Dermis microvascular lymphatic vessel endothelial cell (primary cell): ENCODE results near the gene SPATS2L. TPM values are rescaled to one million over a fixed set of nuclear protein-coding genes. Genes with fewer than 3 reads are reported as not detected.

ENCODE experiments used
- DNase-seq, 2 donors: peaks; one replicate each; pipeline versions ENCODE4 v3.0.0 to v3.0.0-alpha.2; 2010; ENCODE audit warnings: low read depth in 2 of 2
- total RNA-seq: library from RNA; depleted of rRNA; stranded (reverse); fragments of >200 nt; gene quantifications from 2 replicates; pipeline ENCODE4 v1.2.1, GENCODE V29; 2014

The SPATS2L gene
- total RNA-seq, 1 donor from 2014 or later = 9.4 TPM

DNA sequence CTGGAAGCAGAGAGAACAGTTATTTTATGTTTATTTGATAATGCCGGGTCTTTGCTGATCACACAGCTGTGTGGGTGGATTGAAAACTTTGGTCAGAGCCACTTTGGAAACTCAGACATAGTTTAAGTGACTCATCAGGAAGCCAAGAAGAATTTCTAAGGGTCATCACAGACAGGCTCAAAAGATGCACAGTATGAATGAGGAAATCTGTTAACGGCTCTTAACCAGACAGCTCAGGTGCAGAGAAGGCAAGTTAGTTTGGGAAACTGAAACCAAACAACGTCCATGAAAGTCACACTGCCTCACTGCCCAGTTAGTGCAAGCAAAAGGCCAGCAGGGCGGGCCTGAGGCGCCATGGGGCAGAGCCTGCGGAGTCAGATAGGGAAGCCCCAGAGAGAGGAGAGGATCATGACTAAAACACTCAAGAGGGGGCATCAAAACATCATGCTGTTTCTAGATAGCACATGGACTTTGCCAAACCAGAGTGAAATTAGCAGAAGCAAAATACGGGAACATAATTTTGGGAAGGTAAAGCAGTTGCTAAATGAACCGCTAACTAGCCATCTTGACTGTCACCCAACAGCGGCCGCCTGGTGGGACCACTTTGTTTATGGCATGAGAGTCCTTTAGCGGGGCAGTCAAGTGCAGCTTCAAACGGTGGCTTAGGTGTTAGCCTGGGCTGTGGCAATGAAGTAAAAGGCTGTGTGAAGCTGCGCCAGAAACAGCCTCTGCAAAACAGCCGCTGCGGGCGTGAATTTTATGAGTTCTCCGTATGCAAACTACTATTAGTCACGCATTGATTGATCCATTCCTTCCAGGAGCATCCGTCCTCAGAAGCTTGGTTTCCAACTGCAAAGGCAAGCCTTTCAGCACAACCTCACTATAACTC is 102.2 kb downstream of the SPATS2L start:
- peak in 1 of 2 donors; percentile 57 for DNase-seq

DNA sequence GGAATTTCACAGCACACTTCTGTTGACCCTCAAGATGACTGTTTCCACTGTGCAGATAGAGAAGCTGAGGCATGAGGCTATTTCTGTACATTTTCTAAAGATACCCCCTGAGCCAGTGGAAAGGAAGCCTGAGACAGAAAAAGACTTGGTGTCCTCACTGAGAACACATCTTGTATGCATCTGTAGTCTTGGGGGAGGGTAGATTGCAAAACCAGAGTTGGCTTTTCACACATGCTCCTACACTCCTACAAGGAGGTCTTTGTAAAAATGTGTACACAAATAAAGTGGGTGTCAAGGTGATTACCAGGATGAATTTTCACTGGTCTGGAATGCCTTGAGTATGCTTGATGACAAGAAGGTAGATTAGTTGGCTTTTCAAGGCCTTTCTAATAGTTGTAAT is 105.3 kb downstream of the SPATS2L start:
- DNase-seq = no peak

DNA sequence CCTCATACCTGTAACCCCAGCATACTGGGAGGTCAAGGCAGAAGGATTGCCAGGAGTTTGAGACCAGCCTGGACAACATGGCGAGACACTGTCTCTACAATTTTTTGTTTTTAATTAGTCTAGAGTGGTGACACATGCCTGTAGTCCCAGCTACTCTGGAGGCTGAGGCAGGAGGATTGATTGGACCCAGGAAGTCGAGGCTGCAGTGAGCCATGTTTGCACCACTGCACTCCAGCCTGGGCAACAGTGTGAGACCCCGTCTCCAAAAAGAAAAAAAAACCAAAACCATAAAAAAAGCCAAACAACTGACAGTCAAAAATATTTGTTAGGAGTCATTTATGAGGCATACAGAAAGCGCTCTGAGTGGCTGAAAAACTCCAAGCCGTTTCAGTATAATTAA is 107.9 kb downstream of the SPATS2L start:
- DNase-seq = no peak

DNA sequence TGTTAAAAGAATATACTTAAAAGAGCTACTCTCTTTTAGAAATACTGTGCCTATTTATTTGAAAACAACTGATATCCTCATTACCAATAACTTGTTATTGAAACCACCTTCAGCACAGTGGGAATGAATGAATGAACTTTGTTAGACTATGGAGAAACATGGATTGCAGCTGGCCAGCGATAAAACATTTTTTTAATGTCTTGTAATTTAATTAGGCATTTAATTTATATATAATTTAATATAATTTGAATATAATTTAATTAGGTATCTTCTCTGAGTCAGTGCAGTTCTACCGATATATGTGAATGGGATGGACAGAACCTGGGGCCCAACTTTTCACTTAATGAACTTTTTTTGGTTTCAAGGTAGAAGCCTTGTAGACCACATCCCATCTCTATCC is 109.0 kb downstream of the SPATS2L start:
- no peak for DNase-seq

DNA sequence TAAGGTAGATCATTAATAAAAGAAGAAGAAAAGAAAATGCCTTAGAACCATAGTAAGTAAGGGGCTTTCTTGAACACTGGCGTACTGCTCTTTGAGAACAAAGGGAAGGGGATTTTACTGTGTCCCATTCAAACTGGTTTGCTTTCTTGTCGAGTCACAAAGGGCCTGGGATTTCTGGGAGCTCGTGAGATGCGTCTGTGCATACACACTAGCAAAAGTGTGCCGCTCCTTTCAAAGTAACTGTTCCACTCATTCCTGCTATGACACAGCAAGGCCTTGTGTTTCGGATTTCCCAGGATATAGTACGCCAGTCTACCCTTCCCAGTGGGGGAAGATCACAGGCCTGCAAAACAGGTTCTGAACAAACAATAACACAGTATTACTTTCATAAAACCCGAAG is 110.4 kb downstream of the SPATS2L start:
- no peak for DNase-seq

DNA sequence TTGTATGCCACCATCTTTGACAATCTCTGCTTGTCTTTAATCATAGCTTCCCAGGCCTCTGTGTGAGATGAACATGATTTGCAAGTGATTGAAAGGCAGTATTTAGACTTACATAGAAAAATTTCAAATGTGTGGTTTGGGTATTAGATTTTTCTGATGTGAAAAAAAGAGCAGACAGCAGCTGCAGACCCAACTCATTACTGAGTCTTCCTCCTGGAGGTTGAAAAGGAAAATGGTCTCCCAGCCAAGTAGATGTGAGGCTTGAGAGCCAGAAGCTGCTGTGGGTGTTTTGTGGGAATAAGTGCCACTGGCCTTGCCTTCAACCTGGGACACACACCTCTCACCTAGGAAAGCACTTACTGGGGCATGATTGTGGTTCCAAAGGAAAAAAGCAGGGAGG is 110.9 kb downstream of the SPATS2L start:
- no peak for DNase-seq

DNA sequence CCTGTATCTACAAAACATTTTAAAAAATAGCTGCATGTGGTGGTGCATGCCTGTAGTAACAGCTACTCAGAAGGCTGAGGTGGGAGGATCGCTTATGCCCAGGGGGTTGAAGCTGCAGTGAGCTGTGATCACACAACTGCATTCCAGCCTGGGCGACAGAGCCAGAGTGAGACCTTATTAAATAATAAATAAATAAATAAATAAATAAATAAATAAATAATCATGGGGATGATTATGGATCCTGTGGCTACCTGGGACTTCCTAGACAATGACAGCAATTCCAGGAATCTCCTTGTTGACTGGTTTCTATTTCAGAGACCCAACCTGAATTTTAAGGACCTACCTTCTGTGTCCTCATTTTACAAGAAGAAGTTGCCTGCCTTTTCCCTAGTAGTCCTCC is 111.9 kb downstream of the SPATS2L start:
- DNase-seq = no peak

DNA sequence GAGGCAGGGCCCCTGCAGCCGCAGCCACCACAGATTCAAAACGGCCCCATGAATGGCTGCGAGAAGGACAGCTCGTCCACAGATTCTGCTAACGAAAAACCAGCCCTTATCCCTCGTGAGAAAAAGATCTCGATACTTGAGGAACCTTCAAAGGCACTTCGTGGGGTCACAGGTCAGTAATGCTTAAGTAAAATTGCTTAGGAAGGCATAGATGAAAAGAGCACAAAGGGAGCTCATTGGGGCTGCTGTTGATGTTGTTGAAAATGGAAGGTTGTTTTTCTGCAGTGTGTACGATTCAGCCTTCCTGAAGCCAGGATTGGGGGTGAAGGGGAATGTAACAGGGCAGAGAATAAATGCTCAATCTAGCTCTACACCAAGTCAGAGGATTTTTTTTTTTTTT is 112.8 kb downstream of the SPATS2L start:
- DNase-seq = no peak

DNA sequence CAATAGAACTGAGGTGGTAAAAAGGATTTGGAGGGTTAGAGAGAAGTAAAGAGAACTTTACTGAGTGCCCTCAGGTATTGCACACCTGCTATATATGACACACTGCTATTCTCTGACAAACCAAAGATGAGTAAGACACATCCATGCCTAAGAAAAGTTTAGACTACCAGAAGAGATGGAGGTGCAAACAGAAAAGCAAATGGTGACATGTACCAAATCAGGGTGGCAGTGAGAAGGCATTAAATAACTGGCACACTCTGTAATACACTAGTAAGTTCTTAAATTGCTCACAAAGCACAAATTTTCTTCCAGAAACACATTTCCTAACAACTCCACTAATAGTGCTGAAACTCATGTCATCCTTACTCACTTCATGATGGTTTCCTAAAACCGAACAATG is 114.8 kb downstream of the SPATS2L start:
- no peak for DNase-seq

DNA sequence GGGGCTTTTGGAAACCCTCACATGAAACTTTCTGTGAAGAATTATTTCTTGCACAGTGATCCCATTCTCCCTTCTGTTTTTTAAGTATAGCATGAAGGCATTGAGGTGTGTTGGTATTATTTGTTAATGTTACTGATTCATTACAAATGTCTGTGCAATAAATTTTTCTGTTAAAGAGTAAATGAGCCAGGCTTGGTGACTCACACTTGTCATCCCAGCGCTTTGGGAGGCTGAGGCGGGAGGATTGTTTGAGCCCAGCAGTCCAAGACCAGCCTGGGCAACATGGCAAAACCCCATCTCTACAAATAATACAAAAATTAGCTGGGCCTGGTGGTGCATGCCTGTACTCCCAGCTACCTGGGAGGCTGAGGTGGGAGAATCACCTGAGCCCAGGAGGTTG is 115.6 kb downstream of the SPATS2L start:
- no peak for DNase-seq

DNA sequence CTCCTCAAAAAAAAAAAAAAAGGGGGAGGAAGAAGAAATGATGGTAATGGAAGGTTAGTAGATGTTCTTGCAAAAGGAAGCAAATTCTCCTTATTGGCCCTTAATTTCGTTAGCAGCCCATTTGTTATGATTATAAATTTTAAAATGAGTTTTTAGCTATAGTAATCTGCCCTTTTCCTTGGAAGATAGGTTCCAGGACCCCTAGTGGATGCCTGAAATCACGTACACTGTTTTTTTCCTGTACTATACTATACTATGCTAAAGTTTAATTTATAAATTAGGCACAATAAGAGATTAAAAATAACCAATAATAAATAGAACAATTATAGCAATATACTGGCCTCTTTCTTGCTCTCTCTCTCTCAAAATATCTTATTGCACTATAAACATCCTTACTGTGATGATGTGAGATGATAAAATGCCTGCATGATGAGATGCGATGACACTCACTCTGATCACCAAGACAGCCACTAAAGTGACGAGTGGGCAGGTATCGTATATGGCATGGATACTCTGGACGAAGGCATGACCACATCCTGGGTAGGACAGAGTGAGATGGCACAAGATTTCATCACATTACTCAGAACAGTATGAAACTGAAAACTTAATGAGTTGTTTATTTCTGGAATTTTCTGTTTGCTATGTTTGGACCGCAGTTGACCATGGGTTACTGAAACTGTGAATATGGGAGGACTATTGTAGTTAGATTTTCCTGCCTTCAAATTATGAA is 116.2 kb downstream of the SPATS2L start:
- DNase-seq = no peak

DNA sequence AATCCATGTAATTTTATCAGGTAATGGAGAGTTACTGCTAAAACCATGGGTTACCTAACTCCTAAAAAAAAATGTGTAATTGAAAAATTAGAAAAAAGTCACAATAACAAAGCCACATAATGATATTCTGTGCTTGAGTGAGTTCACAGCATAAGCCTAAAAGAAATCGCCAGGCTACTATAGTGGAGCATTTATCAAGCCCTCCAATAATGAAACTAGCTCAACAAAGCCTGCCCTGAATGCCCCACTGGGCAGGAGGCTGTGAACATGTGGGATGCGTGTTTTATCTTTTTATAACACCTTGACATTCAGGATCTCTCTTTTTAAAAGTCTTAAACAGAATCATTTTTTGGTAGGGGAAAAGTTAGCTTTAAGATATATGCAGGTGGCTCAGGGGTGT is 117.0 kb downstream of the SPATS2L start:
- DNase-seq = no peak

DNA sequence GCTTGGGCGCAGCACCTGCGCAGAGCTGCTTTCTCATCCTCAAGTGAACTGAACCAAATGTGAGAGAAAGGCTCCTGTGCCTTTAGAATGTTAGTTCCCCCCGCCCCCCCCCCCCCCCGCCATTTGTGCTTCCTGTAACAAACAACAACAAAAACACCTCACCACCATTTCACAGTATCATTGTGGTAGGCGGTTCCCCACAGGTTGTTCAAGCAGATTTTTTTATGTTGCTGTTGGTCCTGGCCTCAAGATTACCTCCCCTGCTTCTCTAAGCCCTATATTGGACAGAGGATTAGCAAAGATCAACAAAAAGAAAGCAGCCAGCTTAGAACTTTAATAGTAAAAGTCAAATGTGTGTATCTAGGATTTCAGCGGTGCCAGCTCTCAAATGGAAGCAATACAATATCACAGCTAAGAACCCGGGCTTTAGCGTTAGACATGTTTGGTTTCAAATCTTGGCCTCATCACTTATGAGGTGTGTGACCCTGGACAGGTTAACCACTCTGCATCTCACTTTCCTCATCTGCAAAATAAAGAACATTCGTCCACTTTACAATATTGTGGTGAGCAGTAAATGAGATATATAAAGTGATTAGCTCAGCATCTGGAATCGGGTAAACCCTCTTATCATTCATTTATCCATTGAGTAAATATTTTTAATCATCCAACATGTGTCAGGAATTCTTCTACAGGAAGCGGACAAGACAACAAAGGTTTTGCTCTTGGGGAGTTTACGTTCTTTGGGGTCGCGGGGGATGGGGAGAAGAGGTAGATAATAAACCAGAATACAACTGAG is 118.7 kb downstream of the SPATS2L start:
- DNase-seq = no peak

DNA sequence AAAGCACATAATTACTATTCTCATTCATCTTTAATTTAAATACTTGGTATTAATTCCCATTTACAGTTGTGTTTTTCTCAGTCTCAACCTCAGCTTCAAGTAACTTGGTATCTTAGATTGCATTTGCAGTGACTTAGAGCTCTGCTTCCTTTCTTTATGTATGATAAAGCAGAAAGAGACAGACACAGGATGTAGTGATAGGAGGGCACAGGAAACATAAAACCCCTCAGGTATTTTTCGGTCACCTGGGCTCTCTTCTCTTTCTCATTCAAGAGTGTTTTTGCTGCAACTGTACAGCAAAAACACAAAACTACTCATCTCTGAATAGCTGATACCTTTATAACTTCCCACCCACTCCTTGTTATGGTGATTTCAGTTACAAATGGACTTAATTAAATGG is 120.3 kb downstream of the SPATS2L start:
- no peak for DNase-seq

DNA sequence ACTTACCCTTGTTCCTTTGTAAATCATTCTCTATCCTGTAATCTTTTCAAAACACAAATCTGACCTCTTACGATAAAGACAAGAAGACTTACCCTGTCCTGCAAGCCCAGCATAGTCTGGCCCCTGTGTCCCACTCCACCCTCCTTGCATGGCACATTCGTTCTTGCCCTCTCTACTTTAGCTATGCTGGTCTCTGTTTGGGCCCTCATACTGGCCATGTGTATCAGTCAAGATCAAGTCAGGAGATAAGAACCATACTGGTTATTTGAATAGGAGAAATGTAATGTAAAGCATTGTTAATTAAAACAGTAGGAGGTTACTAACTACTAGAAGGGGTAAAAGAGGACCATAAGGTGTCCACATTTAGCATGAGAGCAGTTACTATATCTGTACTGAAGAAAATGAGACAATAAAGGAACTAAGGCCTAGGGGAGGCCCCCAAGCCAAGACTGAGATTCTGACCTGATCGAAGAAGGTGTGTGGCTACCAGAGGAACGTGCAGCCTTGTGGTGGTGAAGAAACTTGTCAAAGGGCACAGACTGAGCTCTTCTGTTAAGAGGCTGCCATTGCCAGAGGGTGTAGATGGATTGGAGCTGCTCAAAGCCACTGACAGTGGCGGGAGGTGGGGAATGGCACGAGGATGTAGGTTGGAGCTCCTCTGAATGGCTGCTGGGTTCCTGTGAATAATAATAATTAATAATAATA is 122.6 kb downstream of the SPATS2L start:
- no peak for DNase-seq

DNA sequence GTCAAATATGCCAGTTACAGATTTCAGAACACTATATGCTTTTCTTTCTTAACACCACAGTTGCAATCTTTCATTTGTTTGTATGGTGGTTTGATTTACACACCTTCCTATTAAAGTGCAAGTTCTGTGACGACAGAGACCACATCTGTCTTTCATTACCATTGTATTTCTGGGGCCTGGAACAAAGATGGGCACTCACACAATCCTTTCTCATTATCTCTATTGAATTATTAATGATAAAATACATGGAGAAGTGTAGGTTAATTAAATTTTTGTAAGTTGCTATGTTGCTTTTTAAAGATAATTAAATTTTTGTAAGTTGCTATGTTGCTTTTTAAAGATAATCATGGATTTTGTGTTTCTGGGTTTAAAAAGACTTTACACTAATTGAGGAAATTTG is 123.5 kb downstream of the SPATS2L start:
- DNase-seq = no peak

DNA sequence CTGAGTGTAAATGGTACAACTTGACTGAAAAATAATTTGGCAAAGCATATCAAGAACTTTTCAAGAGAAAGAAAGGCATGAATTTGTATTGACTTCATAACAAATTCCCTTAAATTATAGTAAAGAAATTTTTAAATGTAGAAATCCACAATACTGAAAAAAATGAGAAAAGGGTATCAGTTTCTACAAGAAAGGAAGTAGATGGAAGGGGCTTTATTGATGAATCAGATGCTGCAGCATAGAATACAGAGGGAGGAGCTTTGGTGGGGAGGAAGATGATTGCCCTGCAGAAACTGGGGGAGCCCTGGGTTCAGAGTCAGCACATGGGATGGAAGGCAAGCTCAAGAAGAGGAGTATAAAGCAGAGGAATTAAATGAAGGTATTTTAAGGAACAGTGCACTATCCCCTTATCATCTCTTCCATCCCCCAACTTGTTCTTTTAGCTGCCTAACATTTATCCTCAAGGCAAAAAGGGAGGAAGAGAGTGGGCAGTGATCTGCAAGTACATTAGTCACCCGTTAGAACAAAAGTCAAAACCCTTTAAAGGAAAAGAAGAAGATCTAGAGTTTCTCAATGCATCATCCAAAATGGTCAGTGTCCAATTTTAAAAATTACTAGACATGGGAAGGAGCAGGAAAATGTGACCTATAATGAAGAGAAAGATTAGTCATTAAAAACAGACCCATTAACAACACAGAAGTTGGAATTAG is 125.7 kb downstream of the SPATS2L start:
- DNase-seq = no peak

DNA sequence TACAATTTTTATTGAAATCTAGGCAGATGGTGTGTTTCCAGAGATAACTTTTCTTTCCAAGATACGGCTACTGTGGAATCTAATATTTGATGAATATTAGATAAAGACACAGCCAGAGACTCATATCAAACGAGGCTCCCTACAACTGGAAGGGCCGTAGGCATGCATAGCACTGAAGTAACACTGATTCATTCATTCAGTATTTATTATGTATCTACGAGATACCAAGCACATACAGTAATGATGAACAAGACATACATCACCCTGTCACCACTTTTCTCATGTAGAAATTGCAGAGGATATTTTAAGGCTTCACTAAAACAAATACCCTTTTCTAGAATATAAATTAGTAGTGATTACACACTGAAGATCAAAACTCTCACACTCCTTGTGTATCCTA is 128.9 kb downstream of the SPATS2L start:
- no peak for DNase-seq

DNA sequence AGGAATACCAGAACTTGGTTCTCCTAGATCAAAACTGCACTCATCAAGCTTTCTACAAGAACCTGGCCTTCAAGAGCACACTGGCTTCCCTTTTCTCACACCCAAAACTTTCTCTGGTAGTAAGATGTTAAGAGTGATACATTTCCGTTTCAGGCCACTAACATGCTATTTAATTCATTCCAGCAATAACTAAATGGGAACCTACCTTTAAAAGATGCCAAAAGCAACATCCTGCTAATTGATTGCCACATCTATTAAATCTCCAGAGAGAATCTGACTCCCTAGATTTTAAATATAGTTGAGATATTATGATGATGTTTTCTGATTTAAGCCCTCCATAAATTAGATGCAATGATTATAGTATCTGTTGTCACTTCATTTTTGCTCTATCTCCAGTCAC is 131.8 kb downstream of the SPATS2L start:
- DNase-seq = peak in 1 of 2 donors; percentile 6

DNA sequence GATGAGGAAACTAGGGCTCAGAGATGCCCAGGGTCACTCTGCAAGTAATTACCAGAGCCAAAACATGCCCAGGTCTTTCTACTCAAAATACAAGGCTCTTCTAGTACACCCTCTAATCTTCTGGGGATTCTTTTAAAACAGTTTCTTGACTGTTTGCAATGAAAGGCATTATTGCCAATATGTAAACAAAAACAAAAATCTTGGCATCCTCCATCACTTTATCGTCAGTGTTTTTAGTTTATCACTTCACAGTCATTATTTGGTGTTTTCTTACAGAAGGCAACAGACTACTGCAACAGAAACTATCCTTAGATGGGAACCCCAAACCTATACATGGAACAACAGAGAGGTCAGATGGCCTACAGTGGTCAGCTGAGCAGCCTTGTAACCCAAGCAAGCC is 132.4 kb downstream of the SPATS2L start:
- DNase-seq = no peak

DNA sequence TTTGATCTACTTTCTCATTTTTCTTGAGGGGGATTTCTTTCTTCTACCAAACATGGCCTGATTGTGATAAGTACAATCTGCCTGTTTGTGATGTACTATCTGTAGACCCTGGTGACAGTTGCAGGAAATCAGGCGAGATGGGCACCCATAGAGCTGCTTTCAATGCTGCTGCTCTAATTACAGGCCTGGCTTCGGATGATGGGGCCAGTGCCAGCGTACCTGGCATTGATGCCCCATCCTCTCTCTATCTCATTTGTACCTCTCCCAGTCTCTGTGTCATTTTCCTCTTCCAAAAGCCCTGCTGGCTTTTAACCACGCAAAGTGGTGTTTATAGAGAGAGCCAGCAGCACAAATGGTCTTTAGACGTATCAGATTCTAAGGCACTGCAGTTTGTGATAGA is 133.5 kb downstream of the SPATS2L start:
- no peak for DNase-seq
